NCI-H187 (cell line): ENCODE results near the gene HID1.
"Not testable (repeated sequence)": the region's sequence is repeated elsewhere in the genome, so short reads cannot be mapped to it uniquely, and the experiment has no call there.

Experiments
- DNase-seq, 2 experiments: peaks; one replicate each; lab custom pipeline; 2025; lab: John Stamatoyannopoulos, UW

Gene HID1

DNA sequence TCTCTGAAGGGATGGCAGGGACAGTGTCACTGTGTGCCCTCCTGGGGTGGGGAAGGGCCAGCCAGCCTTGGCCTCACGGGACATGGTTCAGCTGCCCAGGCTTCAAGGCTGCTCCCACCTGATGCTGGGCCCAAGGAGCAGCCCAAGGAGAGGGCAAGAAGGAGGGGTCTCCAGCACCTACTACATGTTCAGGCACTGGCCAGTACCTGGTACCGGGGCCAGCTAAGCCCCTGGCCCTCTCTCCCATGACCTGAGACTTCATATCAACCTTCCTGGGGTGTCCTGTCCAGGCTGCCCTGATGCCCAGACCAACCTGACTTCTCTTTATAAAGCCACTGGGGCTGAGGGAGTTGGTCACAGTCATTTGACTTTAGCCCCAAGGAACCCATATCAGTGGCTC lies 50.8 kb downstream of the HID1 start:
- no peak for DNase-seq

DNA sequence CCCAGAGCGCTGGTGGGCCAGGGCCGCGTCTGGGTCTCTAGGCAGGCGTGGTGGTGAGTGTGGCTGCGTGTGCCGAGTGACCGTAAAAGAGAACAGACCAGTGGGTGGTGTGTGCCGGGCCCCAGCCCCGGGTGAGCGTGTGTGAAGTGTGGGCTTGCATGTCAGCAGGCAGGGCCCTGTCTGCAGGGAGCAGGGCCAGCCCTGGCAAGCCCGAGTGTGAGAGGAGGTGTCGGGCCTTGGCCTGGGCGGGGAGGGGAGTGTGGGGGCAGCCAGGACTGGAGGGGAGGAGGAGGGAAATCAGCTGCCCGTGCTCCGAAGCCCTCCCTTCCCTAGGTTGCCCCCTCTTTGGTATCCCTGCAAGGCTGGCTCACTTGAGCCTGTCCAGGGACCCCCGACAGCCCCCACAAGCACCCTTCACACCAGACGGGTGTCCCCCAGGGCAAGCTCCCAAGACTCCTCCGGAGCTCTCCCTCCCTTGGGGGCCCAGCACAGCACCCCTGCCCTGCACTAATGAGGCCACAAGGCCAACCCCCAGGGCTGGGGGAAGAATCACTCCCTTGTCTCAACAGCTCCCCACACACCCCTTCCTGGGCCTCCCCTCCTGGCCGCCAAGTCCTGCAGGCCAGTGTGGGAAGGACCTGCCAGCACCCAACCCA lies 51.4 kb downstream of the HID1 start:
- no peak for DNase-seq

DNA sequence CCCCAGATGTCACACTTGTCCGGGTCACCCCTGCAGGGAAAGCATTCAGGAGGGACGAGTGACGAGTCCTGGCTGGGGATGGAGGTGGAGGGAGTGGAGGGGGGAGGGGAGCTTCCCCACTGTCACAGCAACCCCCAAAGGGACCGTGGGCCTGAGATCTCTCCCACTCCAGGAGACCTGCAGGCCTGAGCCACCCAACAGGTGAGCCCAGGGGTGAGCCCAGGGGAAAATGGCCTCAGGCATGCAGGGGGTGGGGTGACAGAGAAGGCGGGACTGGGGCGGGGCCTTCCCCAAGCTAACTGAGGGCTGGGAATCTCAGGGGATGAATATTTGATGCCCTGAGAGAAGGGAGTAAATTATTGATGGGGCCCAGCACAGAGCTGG lies 51.9 kb downstream of the HID1 start:
- DNase-seq: no peak

DNA sequence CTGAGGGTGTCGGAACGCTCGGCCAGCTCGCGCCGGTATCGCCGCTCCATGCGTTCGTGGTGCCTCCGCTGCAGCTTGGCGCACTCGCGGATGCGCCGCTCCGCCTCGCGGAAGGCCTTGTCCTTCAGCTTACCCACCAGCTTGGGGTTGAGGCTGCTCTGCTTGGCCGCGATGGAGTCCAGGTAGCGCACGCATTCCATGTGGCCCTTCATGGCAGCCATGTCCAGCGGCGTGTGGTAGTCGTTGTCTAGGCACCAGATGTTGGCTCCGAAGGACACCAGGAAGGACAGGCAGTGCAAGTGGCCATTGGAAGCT lies 52.3 kb downstream of the HID1 start:
- no peak for DNase-seq

DNA sequence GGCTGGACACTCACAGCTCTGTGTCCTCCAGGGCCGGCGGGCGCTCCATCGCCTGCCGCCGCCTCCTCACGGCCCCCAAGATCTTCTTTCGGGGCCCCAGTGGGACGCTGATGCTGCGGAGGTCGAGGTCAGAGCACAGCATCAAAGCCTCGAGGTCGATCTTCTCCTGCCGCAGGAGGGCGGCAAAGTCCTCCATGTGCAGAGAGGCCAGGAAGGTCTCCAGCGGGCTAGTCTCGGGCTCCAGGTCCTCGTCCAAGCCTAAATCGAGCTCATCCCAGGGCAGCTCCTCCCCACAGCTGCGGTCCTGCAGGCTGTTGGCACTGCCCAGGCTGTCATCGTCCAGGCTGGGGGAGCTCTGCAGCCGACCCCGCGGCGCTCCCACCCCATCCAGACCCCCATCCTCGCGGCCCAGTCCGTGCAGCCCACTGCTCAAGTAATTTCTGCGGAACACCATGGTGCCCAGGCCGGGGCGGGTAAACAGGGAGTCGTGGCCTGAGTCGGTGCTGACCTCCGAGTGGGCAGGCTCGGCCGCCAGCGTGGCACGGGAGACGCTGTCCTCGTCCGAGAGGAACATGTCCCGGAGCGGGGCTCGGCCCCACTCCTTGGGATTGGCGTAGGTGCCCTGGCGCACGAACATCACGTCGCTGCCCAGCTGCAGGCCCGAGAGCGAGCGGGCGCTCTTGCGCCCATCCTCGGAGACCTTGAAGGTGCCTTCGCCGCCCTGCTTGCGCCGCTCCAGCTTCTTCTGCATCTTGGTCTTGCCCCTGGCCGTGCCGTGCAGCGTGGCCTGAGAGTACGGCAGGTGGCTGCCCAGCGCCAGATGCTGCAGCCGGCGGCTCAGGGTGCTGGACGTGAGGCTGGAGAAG lies 52.9 kb downstream of the HID1 start:
- no peak for DNase-seq

DNA sequence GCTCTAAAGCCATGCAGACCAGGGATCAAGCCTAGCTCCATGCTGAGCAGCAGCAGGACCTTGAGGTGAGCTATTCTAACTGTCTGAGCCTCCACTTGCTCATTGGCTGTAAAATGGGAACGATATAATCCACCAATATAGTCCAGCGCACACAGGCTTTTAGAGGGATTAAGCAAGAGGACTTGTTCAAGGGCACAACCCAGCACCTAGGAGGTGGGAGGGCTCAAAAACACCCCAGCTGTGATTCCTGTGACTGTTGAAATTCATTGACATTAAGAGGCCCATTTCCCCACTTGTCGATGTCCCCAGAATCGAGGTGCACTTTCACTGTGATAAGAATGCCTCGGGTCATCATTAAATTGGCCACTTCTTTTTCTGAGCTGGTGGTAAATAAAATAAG lies 53.7 kb downstream of the HID1 start:
- DNase-seq: no peak

DNA sequence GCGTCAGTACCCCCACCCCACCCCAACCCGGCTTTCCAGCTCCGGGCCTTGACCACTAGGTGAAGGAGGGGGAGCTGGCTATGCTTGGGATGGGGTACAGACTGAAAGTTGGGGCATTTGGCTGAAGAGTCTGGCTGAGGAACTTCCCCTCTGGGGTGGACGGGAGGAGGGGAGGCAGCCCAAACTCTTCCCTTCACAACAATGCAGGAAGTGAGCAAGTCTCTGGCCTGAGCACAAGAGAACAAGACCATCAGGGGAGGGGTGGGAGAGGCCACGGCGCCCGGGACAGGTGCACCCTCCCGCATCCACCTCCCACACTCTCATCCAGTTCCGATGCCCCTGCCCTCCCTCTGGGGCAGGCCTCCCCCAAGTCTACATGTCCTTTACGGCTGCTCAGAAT lies 55.1 kb downstream of the HID1 start:
- no peak for DNase-seq

DNA sequence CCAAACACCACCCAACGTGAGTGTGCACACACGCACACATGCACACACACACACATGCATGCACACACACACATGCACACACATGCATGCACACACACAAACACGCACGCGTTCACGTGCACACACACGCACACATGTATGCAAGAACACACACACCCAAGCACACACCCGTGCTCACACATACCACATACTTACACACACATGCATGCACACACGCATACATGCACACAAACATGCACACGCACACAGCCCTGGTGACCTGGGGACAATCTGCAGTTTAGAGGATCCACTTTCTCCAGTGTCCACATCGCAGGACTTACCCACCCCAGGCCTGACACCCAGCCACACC lies 55.7 kb downstream of the HID1 start:
- DNase-seq: no peak

DNA sequence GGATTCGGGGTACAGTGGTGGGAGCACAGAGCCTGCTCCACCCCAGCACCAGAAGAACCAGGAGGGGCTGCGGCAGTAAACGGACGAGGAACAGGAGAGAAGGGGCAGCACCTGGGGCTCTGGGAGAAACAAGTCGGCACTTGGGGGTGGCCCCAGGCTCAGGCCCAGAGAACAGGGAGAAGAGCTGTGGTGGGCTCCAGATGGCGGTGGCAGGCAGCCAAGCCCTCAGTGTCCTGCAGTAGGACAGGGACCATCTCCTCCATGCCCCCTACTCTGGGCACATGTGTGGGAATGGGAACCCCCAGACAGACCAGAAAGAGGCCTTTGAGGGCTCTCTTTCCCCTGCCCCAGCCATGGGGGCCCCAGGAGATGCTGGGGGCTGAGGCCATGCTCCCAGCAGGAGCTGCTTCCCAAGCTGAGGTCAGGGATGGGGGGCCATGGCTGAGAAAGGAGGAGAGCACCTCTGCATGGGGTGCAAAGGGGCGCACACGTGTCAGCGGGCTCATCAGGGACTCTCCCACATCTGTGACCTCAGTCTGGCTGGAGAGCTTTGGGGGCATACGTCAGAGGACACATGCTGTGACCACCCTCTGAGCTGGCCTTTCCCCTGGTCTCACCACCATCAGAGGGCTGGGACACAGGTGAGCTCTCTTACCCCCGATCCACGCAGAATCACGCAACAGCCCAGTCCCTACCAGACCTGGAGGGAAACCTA lies 56.3 kb downstream of the HID1 start:
- DNase-seq: no peak

DNA sequence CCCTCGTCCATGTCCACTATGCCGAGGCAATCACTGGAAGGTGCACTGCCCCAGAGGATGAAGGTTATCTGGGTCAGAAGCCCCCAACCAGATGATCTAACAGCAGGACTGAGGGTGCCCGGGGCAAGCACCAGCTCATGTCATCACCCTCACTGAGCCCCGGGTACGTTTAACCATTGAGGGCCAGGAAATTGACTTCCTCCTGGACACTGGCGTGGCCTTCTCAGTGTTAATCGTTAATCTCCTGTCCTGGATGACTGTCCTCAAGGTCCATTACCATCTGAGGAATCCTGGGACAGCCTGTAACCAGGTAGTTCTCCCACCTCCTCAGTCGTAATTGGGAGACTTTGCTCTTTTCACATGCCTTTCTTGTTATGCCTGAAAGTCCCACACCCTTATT lies 61.1 kb downstream of the HID1 start:
- not testable (repeated sequence) for DNase-seq

DNA sequence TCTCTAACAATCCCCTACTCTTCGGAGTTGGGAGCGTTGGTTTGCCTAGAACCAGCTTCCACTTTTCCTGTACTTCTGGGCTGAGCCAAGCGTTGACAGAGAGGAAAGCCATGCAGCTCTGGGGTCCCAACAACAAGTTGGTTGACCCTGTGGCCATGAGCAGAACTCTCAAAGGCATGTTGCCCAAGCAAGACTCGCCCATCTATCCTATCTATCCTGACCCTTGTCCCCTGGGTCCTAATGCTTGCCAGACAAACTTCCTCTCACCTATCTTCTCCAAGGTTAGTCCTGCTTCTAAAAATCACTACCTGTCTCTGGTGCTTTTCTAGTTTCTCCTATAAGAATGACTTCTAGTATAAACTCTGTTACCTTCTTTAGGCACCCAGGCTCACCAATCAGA lies 63.5 kb downstream of the HID1 start:
- DNase-seq: not testable (repeated sequence)

DNA sequence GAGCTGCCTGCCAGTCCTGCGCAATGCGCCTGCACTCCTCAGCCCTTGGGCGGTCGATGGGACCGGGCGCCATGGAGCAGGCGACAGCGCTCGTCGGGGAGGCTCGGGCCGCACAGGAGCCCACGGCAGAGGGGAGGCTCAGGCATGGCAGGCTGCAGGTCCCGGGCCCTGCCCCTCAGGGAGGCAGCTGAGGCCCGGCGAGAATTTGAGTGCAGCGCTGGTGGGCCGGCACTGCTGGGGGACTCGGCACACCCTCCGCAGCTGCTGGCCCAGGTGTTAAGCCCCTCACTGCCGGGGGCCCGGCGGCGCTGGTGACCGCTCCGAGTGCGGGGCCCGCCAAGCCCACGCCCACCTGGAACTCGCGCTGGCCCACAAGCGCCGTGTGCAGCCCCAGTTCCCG lies 65.5 kb downstream of the HID1 start:
- DNase-seq: no peak

DNA sequence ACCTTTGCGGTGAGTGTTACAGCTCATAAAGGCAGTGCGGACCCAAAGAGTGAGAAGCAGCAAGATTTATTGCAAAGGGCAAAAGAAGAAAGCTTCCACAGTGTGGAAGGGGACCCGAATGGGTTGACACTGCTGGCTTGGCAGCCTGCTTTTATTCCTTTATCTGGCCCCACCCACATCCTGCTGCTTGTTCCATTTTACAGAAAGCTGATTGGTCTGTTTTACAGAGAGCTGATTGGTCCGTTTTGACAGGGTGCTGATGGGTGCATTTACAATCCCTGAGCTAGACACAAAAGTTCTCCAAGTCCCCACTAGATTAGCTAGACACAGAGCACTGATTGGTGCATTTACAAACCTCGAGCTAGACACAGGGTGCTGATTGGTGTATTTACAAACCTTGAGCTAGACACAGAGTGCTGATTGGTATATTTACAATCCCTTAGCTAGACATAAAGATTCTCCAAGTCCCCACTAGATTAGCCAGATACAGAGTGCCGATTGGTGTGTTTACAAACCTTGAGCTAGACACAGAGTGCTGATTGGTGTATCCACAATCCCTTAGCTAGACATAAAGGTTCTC lies 66.3 kb downstream of the HID1 start:
- not testable (repeated sequence) for DNase-seq

DNA sequence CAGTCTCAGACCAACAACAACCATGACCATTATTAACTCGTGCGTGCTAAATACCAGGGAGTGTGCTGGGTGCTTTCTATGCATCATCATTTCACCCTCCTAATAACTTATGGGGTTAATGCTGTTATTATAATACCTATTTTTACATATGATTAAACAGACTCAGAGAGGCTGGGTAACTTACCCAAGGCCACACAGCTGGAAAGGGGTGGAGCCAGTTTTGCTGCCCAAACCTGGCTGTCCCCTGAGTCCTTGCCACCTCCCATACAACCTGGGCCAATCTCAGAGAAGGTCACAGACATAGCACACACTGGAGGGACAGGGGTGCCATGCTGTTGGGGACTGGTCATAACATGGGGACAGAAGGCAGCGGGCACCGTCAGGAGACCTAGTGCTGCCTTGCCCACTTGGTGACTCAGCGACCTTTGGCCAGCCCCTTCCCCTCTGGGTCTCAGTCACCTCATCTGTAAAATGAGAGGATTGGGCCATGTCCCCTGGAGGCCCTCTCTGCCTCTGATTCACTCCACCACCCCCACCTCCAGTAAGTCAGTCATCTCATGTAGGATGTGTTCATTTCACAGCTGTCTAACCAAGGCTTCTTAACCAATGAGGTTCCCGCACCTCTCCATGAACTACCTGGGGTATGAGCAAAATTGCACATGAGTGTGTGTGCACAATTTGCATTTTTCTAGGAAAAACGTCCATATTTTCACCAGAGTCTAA lies 67.7 kb downstream of the HID1 start:
- no peak for DNase-seq

DNA sequence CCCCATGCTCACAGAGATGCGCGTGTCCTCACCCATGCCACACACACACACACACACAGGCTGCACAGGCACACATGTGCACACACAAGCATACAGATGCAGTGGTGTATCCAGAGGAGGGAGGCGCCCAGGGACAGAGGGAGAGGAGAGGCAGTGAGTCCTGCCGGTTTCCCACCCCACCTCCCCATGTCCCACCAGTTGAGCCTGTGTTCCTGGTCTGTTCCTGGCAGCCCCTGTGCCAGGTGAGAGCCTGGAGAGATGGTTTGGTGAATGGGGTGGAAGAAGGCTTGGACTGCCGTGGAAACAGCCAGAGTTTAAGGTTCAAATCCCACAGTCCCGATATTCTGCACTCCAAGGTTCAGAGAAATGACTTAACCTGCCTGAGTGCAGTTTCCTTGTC lies 68.9 kb downstream of the HID1 start:
- no peak for DNase-seq

DNA sequence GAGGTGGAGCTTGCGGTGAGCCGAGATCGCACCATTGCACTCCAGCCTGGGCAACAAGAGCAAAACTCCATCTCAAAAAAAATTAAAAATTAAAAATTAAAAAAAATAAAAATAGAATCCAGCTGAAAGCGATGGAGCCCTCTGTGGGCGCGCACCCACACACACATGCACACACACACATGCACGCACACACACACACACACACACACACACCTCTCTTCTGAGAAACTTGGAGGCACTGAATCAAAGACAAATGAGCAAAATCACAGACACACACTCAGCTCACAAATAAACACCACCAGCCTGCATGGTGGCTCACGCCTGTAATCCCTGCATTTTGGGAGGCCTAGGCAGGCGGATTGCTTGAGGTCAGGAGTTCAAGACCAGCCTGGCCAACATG lies 69.5 kb downstream of the HID1 start:
- DNase-seq: no peak

DNA sequence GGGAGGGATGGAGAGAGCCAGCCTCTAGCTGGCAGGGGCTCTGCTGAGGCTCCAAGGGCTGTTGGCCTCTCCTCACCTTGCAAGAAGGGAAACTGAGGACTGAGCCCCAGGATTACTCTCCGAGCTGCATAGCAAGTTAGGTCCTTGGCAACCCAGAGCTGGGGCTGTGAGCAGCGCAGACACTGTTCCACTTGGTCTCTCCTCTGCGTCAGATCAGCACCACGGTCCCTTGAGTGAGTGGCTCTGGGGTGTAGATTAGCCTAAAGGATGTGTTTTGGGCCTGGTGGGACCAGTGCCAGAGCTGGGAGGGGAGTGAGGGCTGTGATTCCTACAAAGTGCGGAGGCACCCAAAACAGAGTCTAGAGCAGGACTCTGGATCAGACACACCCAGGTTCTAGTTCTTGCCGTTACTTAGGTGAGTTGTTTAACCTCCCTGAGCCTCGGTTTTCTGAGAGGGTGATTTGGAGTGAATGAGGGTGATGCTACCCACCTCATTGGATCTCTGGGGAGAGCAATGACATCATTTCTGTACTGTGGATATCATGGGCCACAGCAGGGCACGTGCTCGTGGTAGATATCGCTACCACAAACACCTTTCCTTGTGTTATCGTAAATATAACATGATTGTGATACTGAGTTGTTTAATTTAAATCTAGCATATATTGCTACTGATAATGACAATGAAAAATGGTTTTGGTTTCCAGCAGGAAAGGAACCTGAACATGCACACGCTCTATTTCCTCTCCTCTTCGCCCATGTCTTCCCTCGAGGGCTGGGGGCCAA lies 71.0 kb downstream of the HID1 start:
- no peak for DNase-seq
